ENCODE results near the gene KIAA1755.

The KIAA1755 gene

GRCh38 chr20:38226553-38226952 lies 34.0 kb downstream of the KIAA1755 start:
- no peak for DNase-seq (ENCODE audit: low read depth)
- H3K4me3 ChIP-seq (ENCODE audit: low read depth, low read length) = no peak overlapping the region
- in situ Hi-C loops (cut with HindIII; ENCODE audit: low sequenced_read_pairs) = no loop called here
- TF ChIP-seq, protein P1, sequence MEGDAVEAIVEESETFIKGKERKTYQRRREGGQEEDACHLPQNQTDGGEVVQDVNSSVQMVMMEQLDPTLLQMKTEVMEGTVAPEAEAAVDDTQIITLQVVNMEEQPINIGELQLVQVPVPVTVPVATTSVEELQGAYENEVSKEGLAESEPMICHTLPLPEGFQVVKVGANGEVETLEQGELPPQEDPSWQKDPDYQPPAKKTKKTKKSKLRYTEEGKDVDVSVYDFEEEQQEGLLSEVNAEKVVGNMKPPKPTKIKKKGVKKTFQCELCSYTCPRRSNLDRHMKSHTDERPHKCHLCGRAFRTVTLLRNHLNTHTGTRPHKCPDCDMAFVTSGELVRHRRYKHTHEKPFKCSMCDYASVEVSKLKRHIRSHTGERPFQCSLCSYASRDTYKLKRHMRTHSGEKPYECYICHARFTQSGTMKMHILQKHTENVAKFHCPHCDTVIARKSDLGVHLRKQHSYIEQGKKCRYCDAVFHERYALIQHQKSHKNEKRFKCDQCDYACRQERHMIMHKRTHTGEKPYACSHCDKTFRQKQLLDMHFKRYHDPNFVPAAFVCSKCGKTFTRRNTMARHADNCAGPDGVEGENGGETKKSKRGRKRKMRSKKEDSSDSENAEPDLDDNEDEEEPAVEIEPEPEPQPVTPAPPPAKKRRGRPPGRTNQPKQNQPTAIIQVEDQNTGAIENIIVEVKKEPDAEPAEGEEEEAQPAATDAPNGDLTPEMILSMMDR (IDR thresholded peaks at IDR 0.05; ENCODE audit: low read depth, low read length, missing control alignments) = no peak

GRCh38 chr20:38225900-38226263 lies 34.7 kb downstream of the KIAA1755 start:
- in situ Hi-C loops (cut with HindIII; ENCODE audit: low sequenced_read_pairs) = no loop called here
- TF ChIP-seq, protein P1 (IDR thresholded peaks at IDR 0.05; ENCODE audit: low read depth, low read length, missing control alignments) = no peak
- no peak overlapping the region for H3K4me3 ChIP-seq (ENCODE audit: low read depth, low read length)
- no peak for DNase-seq (ENCODE audit: low read depth)

- no peak overlapping the region for H3K4me3 ChIP-seq (ENCODE audit: low read depth, low read length)
- no peak for DNase-seq (ENCODE audit: low read depth)
- TF ChIP-seq, protein P1 (IDR thresholded peaks at IDR 0.05; ENCODE audit: low read depth, low read length, missing control alignments) = no peak
- in situ Hi-C loops (cut with HindIII; ENCODE audit: low sequenced_read_pairs) = no loop called here
Measured at GRCh38 chr20:38225240-38225899, 35.2 kb downstream of the KIAA1755 start.

GRCh38 chr20:38224531-38224930 lies 36.0 kb downstream of the KIAA1755 start:
- in situ Hi-C loops (cut with HindIII; ENCODE audit: low sequenced_read_pairs) = loop anchor here (5.0 kb wide), 1 partner anchor 98 kb away; no protein-coding TSS in a partner anchor
- TF ChIP-seq, protein P1 (IDR thresholded peaks at IDR 0.05; ENCODE audit: low read depth, low read length, missing control alignments) = no peak
- no peak overlapping the region for H3K4me3 ChIP-seq (ENCODE audit: low read depth, low read length)
- no peak for DNase-seq (ENCODE audit: low read depth)

- DNase-seq (ENCODE audit: low read depth) = no peak
- in situ Hi-C loops (cut with HindIII; ENCODE audit: low sequenced_read_pairs) = loop anchor here (5.0 kb wide), 1 partner anchor 99 kb away; no protein-coding TSS in a partner anchor
- TF ChIP-seq, protein P1 (IDR thresholded peaks at IDR 0.05; ENCODE audit: low read depth, low read length, missing control alignments) = no peak
- H3K4me3 ChIP-seq (ENCODE audit: low read depth, low read length) = no peak overlapping the region
Measured at GRCh38 chr20:38223743-38224100, 36.8 kb downstream of the KIAA1755 start.

DNA sequence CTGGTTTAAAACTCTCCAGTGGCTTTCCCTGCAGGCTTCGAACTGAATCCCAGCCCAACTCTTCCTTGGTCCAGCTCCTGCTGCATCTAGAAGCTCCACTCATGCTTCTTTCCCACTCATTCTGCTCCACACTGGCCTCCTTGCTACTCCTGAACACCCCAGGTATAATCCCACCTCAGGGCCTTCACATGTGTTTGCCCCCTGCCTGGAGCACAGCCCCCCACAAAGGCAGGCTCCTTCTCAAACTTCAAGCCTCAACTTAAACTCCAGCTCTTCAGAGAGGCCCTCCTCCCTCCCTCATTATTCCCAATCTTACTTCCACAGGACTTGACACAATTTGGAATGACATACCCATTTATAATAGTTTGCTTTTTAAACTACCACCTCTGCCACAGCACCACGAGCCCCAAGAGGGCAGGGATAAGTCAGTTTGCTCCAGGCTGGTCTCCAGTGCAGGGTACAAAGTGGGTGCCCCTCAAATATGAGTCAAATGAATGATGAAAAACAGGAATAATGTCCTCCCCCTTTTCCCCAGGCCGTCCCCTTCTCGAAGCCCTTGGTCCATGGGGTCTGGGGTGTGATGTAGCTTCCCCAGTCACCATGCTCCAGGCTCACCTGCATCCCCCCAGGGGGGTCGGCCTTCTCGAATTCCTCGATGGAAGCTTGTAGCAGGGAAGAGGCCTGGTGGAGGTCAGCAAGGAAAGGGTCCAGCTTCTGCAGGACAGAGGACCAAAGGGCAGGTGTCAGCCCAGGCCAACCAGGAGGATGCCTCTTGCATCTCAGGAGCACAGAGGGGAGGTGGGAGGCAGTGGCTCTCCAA lies 37.4 kb downstream of the KIAA1755 start:
- no peak for DNase-seq (ENCODE audit: low read depth)
- TF ChIP-seq, protein P1 (IDR thresholded peaks at IDR 0.05; ENCODE audit: low read depth, low read length, missing control alignments) = no peak
- H3K4me3 ChIP-seq (ENCODE audit: low read depth, low read length) = no peak overlapping the region
- in situ Hi-C loops (cut with HindIII; ENCODE audit: low sequenced_read_pairs) = loop anchor here (5.0 kb wide), 1 partner anchor 99 kb away; no protein-coding TSS in a partner anchor

Data from astrocyte of the cerebellum (primary cell).